ENCODE results near the gene PLA1A. TPM values are rescaled to one million over a fixed set of nuclear protein-coding genes. Genes with fewer than 3 reads are reported as not detected.

The PLA1A gene
- total RNA-seq, 6 donors from 2014 or later = 1.0 to 27.8 (median 14.6) TPM

DNA sequence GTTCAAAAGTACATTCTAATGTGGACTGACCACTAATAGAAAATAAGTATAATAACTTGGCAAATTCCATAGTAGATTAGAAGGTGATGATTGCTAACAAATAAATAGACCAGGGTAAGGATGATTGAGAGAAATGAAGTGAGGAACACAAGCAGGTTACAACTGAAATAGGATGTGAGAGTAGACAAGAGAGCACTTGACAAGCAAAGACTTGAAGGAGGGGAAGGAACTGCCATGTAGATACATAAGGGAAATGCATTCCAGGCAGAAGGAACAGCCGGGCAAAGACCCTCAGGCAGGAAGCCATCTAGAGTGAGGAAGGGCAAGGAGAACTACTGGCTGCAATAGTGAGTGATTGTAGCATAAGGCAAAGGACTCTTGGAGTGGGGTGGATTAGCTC, 5.0 kb downstream of the PLA1A start:
- Histone ChIP-seq H3K9me3 (no peaks in the 10 kb centered on the region), H3K4me1 (peaks cover 17 to 22% (median 18%) of the 10 kb centered on the region in 4 donors), H3K36me3 (no peaks in the 10 kb centered on the region), H3K4me3 (no peak overlapping the region), H3K27me3 (no peaks in the 10 kb centered on the region), H3K27ac (peak overlapping the region; percentile 38 to 85 (median 70))
- 28 to 37% methylated on average over 1 of the region's 1 CpG for WGBS, 2 donors
- TF ChIP-seq POLR2A (IDR thresholded peaks at IDR 0.05) = no peak
- TF ChIP-seq EP300 (IDR thresholded peaks at IDR 0.05) = no peak
- DNase-seq (no peak), ATAC-seq (ENCODE audit: low FRiP score in 2 of 2) (no peak)

- ATAC-seq (ENCODE audit: low FRiP score in 2 of 2) = no peak
- no peak for DNase-seq
- H3K27ac ChIP-seq = no peak overlapping the region
- no peaks in the 10 kb centered on the region for H3K9me3 ChIP-seq
- no peak overlapping the region for H3K4me3 ChIP-seq
- TF ChIP-seq EP300 (IDR thresholded peaks at IDR 0.05) = no peak
- TF ChIP-seq, protein P1, sequence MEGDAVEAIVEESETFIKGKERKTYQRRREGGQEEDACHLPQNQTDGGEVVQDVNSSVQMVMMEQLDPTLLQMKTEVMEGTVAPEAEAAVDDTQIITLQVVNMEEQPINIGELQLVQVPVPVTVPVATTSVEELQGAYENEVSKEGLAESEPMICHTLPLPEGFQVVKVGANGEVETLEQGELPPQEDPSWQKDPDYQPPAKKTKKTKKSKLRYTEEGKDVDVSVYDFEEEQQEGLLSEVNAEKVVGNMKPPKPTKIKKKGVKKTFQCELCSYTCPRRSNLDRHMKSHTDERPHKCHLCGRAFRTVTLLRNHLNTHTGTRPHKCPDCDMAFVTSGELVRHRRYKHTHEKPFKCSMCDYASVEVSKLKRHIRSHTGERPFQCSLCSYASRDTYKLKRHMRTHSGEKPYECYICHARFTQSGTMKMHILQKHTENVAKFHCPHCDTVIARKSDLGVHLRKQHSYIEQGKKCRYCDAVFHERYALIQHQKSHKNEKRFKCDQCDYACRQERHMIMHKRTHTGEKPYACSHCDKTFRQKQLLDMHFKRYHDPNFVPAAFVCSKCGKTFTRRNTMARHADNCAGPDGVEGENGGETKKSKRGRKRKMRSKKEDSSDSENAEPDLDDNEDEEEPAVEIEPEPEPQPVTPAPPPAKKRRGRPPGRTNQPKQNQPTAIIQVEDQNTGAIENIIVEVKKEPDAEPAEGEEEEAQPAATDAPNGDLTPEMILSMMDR (IDR thresholded peaks at IDR 0.05) = no peak
- 82 to 100% methylated on average over 1 of the region's 1 CpG for WGBS, 2 donors
- no peaks in the 10 kb centered on the region for H3K36me3 ChIP-seq
- peaks cover 11 to 20% (median 14%) of the 10 kb centered on the region in 4 donors for H3K4me1 ChIP-seq
- H3K27me3 ChIP-seq = no peaks in the 10 kb centered on the region
Observed at GRCh38 chr3:119604878-119605277, 7.2 kb downstream of the PLA1A start.

GRCh38 chr3:119608405-119609000, 10.8 kb downstream of the PLA1A start:
- TF ChIP-seq POLR2AphosphoS5 (IDR thresholded peaks at IDR 0.05) (no peak), POLR2A (IDR thresholded peaks at IDR 0.05) (no peak), EP300 (IDR thresholded peaks at IDR 0.05) (no peak)
- TF ChIP-seq, protein P1 (IDR thresholded peaks at IDR 0.05) = no peak
- Histone ChIP-seq H3K36me3 (peaks cover 0 to 2% (median 0%) of the 10 kb centered on the region in 4 donors), H3K9me3 (no peaks in the 10 kb centered on the region), H3K27ac (no peak overlapping the region), H3K4me3 (no peak overlapping the region), H3K4me1 (peaks cover 0 to 6% (median 2%) of the 10 kb centered on the region in 4 donors), H3K27me3 (no peaks in the 10 kb centered on the region)
- DNase-seq = no peak
- no peak for ATAC-seq (ENCODE audit: low FRiP score in 2 of 2)
- WGBS, 2 donors = 91 to 95% methylated on average over 6 of the region's 6 CpGs

DNA sequence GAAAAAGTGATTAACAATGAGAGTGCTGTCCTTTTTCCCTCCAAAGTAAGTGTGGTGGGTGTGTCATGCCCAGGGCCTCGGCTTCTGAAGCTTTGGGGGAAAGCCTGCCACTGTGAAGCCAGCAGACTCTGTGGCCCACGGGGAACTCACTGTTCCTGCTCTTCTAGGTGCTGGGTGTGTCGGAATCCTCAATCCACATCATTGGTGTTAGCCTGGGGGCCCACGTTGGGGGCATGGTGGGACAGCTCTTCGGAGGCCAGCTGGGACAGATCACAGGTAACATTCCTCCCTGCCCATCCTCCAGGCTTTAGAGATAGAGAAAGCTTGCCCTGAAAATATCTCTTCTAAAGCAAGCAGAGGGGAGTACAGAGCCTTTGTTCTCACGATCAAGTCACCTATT, 11.6 kb downstream of the PLA1A start:
- no peak for DNase-seq
- Histone ChIP-seq H3K4me1 (no peaks in the 10 kb centered on the region), H3K36me3 (peaks cover 0 to 2% (median 0%) of the 10 kb centered on the region in 4 donors), H3K27me3 (no peaks in the 10 kb centered on the region), H3K27ac (no peak overlapping the region), H3K4me3 (no peak overlapping the region), H3K9me3 (no peaks in the 10 kb centered on the region)
- TF ChIP-seq POLR2A (IDR thresholded peaks at IDR 0.05) (no peak), EP300 (IDR thresholded peaks at IDR 0.05) (no peak), POLR2AphosphoS5 (IDR thresholded peaks at IDR 0.05) (no peak)
- TF ChIP-seq, protein P1 (IDR thresholded peaks at IDR 0.05) = no peak
- 66 to 69% methylated on average over 3 to 6 of the region's 6 CpGs for WGBS, 2 donors
- no peak for ATAC-seq (ENCODE audit: low FRiP score in 2 of 2)

DNA sequence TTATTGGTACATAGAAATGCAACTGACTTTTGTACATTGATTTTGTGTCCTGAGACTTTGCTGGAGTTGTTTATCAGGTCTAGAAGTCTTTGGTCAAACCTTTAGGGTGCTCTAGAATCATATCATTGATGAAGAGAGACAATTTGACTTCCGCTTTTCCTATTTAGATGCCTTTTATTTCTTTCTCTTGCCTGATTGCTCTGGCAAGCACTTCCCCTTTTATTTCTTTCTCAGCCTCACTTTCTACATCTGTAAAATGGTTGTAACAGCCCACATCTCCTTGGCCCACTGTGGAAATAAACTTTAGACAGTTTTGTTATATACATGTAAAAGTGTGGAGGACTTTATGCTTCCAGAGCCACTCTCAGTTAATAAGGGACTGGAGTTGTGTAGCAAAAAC, 14.0 kb downstream of the PLA1A start:
- peaks cover 0 to 2% (median 0%) of the 10 kb centered on the region in 4 donors for H3K36me3 ChIP-seq
- ATAC-seq (ENCODE audit: low FRiP score in 2 of 2) (no peak), DNase-seq (no peak)
- TF ChIP-seq EP300 (IDR thresholded peaks at IDR 0.05) (no peak), POLR2AphosphoS5 (IDR thresholded peaks at IDR 0.05) (no peak), POLR2A (IDR thresholded peaks at IDR 0.05) (no peak)
- TF ChIP-seq, protein P1 (IDR thresholded peaks at IDR 0.05) = no peak
- no peaks in the 10 kb centered on the region for H3K27me3 ChIP-seq
- H3K4me1 ChIP-seq = no peaks in the 10 kb centered on the region
- no peak overlapping the region for H3K4me3 ChIP-seq
- H3K9me3 ChIP-seq = no peaks in the 10 kb centered on the region
- no peak overlapping the region for H3K27ac ChIP-seq
- 94 to 100% methylated on average over 1 of the region's 1 CpG for WGBS, 2 donors

Measured in upper lobe of left lung (tissue), 6 donors.